HS-5 (cell line): Measurements from ENCODE around the gene GGA3.
"Not testable (repeated sequence)": the region's sequence is repeated elsewhere in the genome, so short reads cannot be mapped to it uniquely, and the experiment has no call there.

ENCODE experiments used
- DNase-seq: peaks from one replicate; pipeline ENCODE4 v3.0.0-alpha.2; 2012; ENCODE audit warnings: low read depth

Gene GGA3, protein sequence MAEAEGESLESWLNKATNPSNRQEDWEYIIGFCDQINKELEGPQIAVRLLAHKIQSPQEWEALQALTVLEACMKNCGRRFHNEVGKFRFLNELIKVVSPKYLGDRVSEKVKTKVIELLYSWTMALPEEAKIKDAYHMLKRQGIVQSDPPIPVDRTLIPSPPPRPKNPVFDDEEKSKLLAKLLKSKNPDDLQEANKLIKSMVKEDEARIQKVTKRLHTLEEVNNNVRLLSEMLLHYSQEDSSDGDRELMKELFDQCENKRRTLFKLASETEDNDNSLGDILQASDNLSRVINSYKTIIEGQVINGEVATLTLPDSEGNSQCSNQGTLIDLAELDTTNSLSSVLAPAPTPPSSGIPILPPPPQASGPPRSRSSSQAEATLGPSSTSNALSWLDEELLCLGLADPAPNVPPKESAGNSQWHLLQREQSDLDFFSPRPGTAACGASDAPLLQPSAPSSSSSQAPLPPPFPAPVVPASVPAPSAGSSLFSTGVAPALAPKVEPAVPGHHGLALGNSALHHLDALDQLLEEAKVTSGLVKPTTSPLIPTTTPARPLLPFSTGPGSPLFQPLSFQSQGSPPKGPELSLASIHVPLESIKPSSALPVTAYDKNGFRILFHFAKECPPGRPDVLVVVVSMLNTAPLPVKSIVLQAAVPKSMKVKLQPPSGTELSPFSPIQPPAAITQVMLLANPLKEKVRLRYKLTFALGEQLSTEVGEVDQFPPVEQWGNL

DNA sequence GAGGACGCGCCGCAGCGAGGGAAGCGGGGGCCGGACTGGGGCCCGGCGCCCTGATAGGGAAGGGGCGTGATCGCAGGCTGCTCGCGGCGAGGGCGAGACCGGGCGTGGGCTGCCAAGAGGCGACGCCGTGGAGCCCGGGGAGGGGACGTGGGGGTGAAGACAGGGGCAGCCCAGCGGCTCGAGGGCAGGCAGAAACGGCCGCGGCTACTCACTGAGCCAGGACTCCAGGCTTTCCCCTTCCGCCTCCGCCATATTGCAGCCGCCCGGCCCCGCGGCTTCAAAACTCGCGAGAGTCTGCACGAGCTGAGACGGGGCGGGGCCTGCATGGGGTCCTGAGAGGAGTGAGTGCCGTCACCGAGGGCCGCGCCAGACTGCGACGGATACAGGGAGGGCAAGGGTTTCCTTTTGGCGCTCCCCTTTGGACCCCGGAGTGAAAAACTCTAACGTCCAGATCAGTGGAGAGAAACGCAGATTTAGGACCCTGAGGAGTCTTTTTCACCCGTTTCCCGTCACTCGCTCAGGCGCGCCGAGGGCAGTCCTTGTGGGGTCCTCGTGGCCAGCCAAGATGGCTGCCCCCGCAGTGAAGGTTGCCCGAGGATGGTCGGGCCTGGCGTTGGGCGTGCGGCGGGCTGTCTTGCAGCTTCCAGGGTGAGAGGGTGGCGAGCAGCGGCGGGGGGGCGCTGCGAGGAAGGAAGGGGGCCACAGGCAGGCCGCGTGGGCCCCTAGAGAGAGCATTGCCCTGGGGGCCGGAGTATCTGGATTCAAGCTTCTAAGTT, at the start of gene GGA3, which contains the start of gene MRPS7:
Gene GGA3 (minus strand): TSS at position 271 of the 776 bp plus-strand sequence. CDS start 19 bp downstream, at position 252.
Gene MRPS7 (plus strand): TSS at position 544 of the 776 bp plus-strand sequence. CDS start 22 bp downstream, at position 566.
- peak; percentile 85 for DNase-seq

DNA sequence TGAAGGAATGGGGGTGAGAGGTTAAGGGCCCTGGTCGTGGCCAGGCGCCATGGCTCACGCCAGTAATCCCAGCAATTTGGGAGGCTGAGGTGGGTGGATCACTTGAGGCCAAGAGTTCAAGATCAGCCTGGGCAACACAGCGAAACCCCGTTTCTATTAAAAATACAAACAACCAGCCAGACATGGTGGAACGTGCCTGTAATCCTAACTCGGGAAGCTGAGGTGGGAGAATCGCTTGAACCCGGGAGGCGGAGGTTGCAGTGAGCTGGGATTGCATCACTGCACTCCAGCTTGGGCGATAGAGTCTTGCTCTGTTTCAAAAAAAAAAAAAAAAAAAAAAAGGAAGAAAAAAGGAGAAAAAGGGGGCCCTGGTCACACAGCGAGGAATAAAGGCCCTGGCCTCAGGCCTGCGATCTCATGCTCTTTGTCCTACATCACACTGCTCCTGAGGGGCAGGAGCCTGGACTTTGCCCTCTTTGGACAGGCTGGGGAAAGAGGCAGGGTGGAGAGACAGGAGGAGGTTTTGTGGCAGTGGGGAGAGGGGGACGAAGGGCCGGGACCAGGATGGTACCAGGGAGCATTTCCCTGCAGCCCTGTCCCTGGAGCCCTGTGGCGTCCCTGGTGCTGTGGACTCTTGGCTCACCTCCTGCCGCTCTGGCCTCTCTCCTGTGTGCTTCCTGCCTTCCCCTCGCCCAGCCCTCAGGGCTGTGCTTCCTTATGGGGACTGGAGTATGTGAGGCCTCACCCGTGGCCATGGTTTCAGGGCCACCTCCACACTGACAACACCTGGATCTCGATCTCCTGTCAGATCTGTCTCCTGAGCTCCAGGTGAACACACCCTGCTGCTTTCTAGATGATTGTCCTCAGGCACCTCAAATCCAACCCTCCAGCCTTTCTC, 47.6 kb upstream of the GGA3 start:
- no peak for DNase-seq

DNA sequence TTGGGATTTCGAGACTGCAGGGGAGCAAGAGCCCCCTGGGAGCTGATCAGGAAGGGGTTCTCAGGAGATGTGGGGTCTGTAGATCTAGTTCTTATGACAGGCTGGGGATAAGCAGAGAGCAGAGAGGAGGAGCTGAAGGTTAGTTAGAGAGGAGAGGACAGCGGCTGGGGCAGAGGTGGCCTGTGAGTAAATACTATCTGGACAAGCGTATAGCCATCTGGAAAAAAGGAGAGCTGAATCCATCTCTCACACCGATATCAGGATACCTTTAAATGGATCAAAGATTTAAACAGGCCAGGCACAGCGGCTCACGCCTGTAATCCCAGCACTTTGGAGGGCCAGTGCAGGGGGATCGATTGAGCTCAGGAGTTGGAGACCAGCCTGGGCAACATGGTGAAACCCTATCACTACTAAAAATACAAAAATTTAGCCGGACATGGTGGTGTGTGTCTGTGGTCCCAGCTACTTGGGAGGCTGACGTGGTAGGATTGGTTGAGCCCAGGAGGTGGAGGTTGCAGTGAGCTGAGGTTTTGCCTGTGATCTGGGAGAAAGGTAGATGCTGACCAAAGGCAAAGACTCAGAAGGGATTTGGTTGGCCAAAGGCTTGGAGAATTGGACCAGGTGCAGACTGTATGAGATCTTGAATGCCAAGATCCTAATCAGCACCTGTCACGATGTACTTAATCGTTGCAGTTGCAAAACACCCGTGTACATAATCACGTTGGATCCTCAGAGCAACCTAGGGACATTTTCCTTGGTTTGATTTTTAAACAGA, 46.7 kb upstream of the GGA3 start:
- DNase-seq, result no peak

DNA sequence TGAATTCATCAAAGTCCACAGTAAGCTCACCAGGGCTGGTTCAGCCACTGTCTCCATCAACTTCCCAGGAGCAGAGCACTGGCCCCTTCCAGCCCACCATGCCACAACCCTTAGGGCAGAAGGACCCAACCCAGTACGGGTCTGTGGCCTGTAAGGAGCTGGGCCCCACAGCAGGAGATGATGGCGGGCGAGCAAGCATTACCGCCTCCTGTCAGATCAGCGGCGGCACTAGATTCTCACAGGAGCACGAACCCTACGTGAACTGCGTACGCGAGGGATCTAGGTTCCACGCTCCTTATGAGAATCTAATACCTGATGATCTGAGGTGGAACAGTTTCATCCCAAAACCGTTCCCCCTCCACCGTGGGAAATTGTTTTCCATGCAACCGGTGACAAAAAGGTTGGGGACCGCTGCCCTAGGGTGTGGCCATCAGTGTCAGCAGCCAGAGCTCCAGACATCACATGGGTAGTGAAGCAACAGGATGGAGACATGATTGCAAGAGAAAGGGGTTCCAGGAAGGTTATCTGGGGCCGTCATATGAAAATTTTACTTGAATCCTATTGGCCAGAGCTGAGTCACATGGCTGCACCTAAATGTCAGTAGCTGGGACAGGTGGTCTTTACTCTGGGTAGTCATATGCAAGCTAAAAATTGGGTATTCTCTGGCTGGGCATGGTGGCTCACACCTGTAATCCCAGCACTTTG, 40.2 kb upstream of the GGA3 start:
- DNase-seq, result no peak

DNA sequence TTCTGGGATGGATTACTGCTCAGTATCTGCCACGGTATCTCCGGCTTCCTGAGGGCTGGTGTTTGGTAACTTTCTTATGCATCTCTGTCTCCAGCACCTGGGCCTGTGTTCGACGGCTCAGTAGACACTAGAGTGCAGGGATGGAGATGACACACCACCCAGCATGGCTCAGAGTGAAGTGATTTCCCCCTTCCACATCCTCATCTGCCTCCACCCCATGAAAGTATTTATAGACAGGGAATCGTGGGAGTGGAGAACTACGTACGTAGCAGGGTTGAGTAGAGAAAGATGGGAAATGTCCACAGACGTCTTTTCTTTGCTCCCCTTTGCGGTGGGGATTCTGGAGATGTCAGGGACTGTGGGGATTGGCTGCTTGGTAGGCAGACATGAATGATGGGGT, 39.6 kb upstream of the GGA3 start:
- no peak for DNase-seq

DNA sequence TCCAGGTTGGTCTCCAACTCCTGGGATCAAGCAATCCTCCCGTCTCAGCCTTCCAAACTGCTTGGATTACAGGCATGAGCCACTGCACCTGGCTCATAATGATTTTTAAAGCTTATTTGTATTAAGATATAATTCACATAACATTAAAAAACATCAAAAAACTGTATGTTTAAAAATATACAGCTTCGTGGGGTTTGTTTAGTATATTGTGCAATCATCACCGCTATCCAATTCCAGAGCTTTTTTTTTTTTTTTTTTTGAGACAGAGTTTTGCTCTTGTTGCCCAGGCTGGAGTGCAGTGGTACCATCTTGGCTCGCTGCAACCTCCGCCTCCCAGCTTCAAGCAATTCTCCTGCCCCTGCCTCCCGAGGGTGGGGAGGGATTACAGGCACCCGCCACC, 38.9 kb upstream of the GGA3 start:
- DNase-seq, result no peak

DNA sequence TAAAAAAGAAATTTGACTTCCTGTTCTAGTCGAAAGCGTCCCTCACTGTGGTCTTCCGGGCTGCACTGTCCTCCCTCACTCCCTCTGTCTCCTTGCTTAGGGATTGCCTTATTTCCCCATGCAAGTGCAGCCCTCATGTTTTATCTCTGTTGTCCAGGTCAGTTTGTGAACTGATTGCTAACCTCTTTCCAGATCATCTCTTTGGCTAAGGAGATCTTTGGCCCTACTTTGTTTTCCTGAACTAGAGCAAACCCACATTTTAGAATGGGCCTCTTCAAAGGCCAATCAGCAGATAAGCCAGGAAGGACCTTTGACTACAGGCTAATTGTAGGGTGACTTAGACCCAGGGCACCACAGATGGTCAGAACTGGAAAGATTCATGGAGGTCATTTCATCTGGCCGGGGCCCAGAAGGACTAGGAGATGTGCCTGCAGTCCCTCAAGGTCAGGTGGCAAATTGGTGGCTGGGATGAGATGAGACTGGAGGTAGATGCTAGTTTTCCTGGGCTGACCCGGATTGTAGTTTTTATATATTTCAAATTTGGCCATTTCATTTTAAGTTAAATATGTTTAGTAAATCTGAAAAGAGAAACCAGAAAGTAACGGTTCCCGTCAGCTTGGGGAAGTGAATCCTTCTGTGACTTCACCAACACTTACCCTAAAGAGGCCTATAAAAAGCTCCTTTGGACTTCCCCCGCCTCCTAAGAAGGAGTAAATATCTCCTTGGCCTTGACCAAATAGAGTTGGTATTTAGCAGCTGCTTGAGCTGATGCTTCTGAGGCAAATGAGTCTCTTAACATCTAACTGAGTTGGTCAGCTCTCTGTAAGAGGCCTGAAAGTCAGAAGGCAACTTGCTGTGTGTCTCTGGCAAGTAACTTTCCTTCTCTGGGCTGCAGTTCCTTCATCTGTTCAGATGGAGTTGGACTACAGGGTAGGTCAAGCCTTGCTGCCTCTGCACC, 34.1 kb upstream of the GGA3 start:
- no peak for DNase-seq

DNA sequence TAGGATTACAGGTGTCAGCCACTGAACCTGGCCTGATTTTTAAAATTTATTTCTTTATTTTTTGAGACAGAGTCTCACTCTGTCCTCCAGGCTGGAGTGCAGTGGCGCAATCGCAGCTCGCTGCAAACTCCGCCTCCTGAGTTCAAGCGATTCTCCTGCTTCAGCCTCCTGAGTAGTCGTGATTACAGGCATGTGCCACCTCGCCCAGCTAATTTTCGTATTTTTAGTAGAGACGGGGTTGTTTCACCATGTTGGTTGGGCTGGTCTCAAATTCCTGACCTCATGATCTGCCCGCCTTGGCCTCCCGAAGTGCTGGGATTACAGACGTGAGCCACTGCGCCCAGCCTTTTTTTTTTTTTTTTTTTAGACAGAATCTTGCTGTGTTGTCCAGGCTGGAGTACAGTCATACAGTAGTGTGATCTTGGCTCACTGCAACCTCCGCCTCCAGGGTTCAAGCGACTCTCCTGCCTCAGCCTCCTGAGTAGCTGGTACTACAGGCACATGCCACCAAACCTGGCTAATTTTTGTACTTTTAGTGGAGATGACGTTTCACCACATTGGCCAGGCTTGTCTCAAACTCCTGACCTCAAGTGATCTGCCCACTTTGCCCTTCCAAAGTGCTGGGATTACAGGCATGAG, 31.5 kb upstream of the GGA3 start:
- DNase-seq, result not testable (repeated sequence)

DNA sequence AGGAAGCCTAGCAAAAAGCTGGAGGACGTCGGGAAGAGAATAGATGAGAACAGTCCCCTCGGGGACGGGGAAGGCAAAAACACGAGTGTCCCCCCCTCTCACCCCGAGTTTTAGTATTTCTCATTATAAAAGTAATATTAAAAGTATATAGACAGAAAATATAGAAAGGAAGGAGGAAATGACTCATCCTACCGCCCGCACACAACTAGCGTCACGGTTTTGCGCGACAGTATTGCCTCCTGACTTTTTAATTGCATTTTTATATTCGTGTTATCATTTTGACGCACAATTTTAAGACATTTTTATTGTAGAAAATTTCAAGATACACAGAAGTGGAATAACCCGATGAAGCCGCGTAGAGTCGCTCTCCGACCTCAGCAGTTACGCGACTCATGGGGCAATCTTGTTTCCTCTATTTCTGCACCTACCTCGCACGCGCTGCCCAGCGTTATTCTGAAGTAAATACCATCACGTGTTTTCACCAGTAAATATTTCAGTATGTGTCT, 28.5 kb upstream of the GGA3 start:
- DNase-seq, result peak; percentile 29

DNA sequence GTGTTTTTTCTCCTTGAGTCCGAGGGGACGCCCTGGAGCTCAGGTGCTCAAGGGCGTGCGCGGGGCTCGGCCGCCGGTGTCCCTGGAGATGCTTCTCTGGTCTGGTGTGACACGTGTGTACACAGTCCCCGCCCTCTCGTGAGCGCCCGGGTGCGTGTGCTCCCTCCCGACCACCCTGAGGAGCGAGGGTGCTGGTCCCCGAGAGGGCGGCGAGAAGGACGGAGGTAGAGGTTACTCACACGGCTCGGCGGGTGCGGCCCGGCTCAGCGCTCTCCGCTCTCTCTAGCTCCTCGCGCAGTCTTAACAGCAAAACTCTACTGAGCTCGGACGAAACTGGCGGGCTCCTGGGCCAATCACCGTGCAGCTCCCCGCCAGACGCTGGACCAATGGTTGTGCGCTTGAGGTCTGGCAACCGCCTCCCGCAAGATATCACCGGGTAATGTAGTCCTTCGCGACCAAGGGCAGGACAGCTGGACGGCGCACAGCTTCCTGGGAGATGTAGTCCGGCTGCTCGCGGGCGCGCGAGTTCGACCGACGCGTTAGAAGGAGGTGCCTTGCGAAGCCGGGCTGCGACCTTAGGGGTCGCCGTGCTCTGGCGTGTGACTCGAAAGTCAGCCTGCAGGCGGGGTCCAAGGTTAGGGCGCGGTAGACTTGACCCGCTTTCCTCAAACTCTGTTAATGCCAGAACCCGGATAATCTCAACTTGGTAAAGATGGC, 27.9 kb upstream of the GGA3 start, which contains the start of gene SLC25A19:
Gene SLC25A19 (minus strand): TSS at position 319 of the 717 bp plus-strand sequence. CDS start 2,669 bp downstream, outside the sequence.
- peak; percentile 96 for DNase-seq

DNA sequence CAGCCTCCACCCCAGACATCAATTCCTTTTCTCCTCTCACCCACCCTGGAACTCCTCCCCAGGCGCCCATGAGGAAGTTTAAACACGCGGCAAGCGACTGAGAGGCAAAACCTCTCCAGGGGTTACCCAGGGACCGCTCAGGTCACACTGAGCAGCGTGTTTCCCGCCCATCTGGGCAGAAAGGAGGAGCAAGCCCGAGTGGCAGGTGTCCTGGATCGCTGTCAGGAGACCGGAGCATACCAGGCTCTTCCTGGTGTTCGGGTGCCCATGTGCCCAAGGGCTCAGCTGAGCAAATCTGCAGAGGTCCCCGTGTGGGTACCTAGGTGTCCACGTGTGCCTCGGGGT, 27.3 kb upstream of the GGA3 start:
- DNase-seq, result no peak

DNA sequence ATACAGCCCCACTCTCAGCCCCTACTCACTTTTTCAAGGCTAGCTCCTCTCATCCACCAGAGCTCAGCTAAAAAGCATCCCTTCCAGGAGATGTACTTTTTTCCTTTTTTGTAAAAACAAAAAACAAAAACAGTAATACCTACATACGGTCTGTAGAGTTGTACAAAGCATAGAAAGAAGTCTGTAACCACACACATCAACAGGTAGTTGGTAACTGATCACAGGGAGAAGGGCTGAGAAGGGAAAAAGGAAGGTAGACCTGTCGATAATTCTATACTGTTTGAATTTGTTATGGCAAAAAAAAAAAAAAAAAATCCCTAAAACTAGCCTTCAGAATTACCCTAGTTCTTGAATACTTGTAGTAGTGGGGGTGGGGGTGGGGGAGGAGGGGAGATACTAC, 27.0 kb upstream of the GGA3 start:
- no peak for DNase-seq

DNA sequence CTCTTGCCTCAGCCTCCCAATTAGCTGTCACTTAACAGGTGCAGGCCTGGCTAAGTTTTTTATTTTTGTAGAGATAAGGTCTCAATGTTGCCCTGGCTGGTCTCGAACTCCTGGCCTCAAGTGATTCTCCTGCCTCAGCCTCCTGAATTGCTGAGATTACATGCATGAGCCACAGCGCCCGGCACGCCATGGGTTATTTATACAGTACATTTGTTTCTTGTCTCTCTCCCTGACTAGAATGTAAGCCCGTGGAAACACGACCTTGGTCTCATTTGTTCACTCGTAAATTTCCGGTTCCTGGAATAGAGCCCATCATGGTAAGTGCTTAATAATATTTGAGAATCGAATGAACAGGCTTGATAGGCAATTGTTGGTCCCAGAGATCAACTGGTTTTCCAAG, 25.8 kb upstream of the GGA3 start:
- DNase-seq, result no peak

DNA sequence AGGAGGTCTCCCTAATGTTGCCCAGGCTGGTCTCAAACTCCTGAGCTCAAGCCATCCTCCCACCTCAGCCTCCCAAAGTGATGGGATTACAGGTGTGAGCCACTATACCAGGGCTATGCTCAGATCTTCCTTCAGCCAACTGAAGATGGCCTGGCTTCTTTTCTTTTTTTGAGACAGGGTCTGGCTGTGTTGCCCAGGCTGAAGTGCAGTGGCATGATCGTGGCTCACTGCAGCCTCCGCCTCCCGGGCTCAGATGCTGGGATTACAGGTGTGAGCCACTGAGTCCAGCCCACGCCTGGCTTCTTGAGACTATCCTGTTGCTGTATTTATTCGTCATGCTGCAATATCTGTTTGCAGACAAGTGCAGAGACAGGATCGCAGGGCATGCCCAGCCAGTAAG, 23.7 kb upstream of the GGA3 start:
- DNase-seq, result no peak

DNA sequence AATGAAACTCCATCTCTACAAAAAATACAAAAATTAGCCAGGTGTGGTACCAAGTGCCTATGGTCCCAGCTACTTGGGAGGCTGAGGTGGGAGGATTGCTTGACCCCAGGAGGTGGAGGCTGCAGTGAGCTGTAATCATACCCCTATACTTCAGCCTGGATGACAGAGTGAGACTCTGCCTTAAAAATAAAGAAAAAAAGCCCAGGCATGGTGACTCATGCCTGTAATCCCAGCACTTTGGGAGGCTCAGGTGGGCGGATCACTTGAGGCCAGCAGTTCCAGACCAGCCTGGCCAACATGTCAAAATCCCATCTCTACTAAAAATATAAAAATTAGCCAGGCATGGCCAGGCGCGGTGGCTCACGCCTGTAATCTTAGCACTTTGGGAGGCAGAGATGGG, 18.8 kb upstream of the GGA3 start:
- DNase-seq, result not testable (repeated sequence)

DNA sequence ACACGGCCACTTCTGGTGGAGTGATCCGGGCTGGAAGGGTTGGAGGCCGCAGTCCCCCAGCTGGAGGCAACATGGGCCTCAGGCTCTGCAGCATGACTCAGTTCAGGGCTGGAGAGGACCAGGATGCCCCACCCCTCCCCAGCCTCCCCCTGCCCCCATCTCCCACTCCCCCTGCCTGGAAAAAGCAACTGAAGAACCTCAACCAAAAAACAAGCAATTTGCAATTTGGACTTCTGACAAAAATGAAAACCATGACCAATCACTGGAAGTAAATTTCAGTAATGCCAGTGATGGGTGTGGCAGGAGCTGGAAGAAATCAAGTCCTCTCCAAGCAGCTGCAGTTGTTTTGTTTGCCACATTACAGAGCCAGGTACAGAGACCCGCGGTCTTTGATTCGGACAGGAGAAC, 16.3 kb upstream of the GGA3 start:
- no peak for DNase-seq

DNA sequence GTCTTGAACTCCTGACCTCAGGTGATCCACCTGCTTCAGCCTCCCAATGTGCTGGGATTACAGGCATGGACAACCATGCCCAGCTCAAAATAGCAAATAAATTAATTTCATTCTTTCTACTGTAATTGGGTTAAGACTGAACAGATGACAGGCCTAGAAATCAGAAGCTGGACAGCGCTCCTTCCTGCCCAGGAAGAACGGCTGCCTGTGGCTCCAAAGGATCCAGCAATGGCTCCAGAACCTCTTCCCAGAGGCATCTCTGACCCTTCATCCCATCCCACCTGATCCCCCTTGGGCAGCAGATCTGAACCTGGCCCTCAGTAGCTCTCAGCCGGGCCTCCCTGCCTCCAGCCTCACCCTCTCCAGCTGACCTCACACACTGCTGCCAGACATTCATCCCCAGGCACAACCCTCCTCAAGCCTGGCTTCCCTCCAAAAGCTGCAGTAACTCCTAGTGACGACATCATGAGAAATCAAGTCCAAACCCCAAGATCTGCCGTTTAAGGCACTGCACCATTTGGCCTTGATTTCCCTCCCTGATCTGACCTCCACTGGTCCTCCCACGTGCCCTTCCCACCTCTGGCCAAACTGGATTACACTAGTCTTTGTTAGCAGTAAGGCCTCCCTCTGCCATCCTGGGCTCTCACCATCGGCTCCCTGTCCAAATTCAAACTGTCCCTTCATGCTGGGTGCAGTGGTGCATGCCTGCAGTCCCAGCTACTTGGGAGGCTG, 12.7 kb upstream of the GGA3 start:
- no peak for DNase-seq
